Measurements from ENCODE around the gene MTREX. TPM values are rescaled to one million over a fixed set of nuclear protein-coding genes. Genes with fewer than 3 reads are reported as not detected.

The MTREX gene
- 86.4 and 121 TPM in 2 replicates for total RNA-seq

DNA sequence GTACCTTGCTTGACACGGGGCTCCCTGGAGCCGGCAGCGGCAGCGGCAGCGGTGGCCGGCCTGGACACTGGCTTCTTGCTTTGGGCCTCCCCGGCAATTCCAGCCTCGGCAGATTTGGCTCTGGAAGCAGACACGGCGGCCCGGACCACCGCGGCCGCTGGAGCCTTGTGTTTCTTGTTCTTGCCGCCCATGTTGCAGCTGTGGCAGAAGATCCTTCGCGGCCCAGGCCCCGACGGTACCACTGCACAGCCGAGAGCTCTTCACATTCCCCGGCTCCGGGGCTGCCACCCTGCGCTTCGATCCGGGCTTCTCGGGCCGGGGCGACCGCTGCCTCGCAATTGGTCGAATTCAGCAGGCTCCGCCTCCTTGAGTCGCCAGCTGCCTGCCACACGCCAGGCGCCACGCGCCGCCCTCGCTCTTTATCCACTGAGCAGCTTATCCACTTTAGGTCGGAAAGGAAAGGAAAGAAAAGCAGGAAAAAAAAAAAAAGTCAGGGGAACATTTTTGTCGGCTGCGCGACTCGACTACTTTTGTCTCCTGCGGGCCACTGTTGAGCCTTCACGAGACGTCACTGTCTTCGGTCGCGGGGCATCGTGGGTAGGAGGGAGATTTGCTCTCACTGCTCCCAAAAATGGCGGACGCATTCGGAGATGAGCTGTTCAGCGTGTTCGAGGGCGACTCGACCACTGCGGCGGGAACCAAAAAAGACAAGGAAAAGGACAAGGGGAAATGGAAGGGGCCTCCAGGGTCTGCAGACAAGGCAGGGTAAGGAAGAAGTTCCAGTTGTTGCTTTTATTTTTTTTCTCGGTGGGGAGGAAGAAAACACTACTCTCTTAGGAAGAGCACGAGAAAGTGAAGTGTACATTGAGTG, at the start of gene MTREX, which contains the start of gene DHX29:
Gene MTREX, plus strand, starts transcription at position 607 of the 871 bp plus-strand sequence. Its CDS starts 25 bp downstream, at position 632.
Gene DHX29, minus strand, starts transcription at position 312 of the 871 bp plus-strand sequence. Its CDS starts 121 bp downstream, at position 191.

Other genes starting within 250 kb of the MTREX start
- gene GZMA, start 205.3 kb upstream of the MTREX start, total RNA-seq: not detected in 2 replicates
- gene GPX8, start 147.8 kb upstream of the MTREX start, total RNA-seq: 62.9 and 72.0 TPM in 2 replicates
- gene CDC20B, start 134.8 kb upstream of the MTREX start, total RNA-seq: 0.09 TPM in 1 of 2 replicates, not detected in the other
- gene MCIDAS, start 80.7 kb upstream of the MTREX start, total RNA-seq: not detected in 2 replicates
- gene CCNO, start 74.4 kb upstream of the MTREX start, total RNA-seq: 0.17 TPM in 1 of 2 replicates, not detected in the other
- gene DHX29, start 295 bp upstream of the MTREX start, total RNA-seq: 18.9 and 32.8 TPM in 2 replicates
- 66.0 and 112 TPM in 2 replicates for gene PLPP1, start 227.0 kb downstream of the MTREX start, total RNA-seq